Astrocyte of the spinal cord (primary cell): ENCODE data around the gene DDX39B.

Experiments
- DNase-seq: peaks from one replicate; pipeline ENCODE4 v3.0.0; 2011; ENCODE audit warnings: low read depth, low spot score
- H3K4me3 ChIP-seq: 2 replicates; pipeline ENCODE4 v1.5.1; 2011; ENCODE audit warnings: low read depth, mild to moderate bottlenecking, low read length, moderate library complexity
- CTCF ChIP-seq: IDR thresholded peaks from 2 replicates; pipeline ENCODE4 v1.5.1; 2012; ENCODE audit warnings: low read depth, mild to moderate bottlenecking, low read length, inconsistent platforms
- in situ Hi-C: cut with HindIII; loops from 2 replicates; pipeline ENCODE4 v1.10.0; 2017; ENCODE audit warnings: low sequenced_read_pairs

DDX39B gene

GRCh38 chr6:31541059-31541657 lies 645 bp downstream of the DDX39B start:
- in situ Hi-C loops: no loop called here
- no peak for TF ChIP-seq CTCF
- peak; percentile 53 for DNase-seq
- peak overlapping the region; percentile 98 for H3K4me3 ChIP-seq

DNA sequence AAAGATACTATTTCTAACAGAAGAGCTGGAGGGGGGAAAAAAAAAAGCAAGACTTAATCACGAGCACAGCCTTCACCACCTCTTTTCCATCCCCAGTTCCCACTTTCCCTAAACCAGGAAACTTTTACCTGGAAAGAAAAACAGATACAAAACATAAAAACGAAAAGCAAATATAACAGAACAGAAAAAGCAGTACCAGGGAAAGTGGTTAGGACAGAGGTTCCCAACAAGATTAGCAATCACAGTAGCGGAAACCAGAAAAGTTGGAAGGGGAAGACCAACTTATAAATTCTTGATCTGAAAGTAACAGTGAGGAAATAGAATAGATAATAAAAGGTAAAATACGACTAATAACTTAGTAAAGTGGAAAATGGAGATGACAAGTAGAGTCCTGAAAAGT lies 1.2 kb downstream of the DDX39B start:
- no peak for TF ChIP-seq CTCF
- in situ Hi-C loops: no loop called here
- H3K4me3 ChIP-seq: peak overlapping the region; percentile 98
- DNase-seq: no peak

DNA sequence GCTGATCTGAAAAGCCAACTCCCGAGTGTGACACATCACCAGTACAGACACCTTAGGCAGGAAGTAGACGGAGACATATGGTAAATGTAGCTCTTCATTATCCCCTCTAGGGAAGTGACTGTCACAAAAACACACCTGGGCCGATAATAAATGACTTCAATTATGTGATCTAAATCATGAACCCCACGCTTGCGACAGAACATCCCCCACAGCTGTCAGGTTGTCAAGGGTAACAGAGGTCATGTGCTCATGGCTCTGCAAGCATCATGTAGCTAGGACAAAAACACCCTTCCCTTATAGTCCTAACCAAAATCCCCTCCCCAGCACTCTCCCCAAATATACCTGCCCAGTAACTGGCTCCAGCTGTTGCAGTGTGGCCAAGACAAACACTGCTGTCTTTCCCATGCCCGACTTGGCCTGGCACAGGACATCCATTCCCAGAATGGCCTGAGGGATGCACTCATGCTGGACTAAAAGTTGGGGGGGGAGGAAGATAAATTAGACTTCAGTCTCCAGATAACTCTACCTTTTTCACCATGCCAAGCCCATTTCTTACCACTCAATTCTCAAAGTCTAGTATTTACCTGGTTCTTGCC lies 2.9 kb downstream of the DDX39B start:
- H3K4me3 ChIP-seq: no peak overlapping the region
- DNase-seq: no peak
- no peak for TF ChIP-seq CTCF

GRCh38 chr6:31535538-31536324 lies 6.1 kb downstream of the DDX39B start:
- in situ Hi-C loops: no loop called here
- no peak for TF ChIP-seq CTCF
- DNase-seq: no peak
- no peak overlapping the region for H3K4me3 ChIP-seq

More for the DNA sequence above, 2.9 kb downstream of the DDX39B start:
- in situ Hi-C loops: no loop called here

- DNase-seq: no peak
- TF ChIP-seq CTCF: no peak
- H3K4me3 ChIP-seq: no peak overlapping the region
- in situ Hi-C loops: no loop called here
Measured at GRCh38 chr6:31534521-31535040, 7.2 kb downstream of the DDX39B start.

GRCh38 chr6:31534011-31534410 lies 7.8 kb downstream of the DDX39B start:
- TF ChIP-seq CTCF: no peak
- no peak for DNase-seq
- in situ Hi-C loops: no loop called here
- no peak overlapping the region for H3K4me3 ChIP-seq
